Suppressor macrophage (primary cell): Measurements from ENCODE around the gene NCEH1.
"Not testable (repeated sequence)": the region's sequence is repeated elsewhere in the genome, so short reads cannot be mapped to it uniquely, and the experiment has no call there.

Source experiments
- DNase-seq, 4 experiments: peaks; one replicate each; pipeline ENCODE4 v3.0.0-alpha.2; 2020 to 2022

NCEH1 gene

DNA sequence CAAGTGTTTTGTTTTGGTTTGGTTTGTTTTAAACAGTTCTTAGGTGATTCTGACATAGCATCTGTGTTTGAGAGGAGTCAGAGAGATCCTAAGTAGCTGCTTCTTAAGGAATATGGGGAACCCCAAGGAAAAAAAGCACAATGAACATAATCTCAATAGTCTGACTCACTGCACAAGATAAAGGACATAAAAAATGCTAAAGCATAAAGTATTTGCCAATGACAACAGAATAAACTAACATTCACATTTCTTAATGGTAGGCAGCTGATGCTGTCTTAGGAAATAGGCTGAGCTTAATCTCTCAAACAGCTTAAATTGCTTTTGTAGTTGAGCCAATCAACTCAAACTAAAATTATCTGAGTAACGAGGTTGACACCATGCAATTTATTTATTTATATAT, 2.9 kb downstream of the NCEH1 start:
- DNase-seq: peak in 1 of 4 experiments; percentile 60

- DNase-seq: peak in 3 of 4 experiments; percentile 27 to 53 (median 50)
These were observed 3.8 kb downstream of the NCEH1 start for GRCh38 chr3:172707030-172707429.

DNA sequence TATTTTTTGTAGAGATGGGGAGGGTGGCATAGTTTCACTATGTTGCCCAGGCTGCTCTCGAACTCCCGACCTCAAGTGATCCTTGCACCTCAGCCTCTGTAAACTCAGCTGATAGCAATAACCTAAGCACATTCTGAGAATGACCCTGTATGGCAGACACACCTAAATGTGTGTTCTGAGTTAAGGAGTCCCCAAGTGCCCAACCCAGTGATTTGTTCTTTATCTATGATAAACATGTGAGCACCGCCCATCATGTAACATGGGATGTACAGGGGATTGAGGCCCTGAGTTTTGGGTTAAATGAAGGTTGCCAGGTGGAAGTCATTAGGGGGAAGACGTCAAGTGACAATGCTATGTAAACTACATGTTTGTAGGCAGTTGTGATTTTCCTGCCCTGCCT, 5.7 kb downstream of the NCEH1 start:
- no peak for DNase-seq

DNA sequence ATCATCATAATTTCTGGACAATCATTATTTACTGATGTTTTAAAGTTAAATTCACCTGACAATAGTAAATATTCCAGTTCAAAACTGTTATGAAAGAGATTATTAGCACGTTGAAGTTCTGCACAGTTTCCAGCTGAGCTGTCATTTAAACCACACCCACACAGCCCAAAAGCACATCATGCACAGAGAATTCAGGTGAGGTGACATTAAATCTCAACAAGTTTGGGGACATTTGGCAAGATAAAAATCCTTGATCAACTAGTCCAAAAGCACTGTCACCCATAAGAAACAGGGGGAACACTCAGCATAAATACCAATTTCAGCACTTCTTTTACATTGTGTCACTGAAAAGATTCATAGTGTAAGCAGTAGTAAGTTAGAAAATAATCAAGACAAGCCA, 6.9 kb downstream of the NCEH1 start:
- no peak for DNase-seq

DNA sequence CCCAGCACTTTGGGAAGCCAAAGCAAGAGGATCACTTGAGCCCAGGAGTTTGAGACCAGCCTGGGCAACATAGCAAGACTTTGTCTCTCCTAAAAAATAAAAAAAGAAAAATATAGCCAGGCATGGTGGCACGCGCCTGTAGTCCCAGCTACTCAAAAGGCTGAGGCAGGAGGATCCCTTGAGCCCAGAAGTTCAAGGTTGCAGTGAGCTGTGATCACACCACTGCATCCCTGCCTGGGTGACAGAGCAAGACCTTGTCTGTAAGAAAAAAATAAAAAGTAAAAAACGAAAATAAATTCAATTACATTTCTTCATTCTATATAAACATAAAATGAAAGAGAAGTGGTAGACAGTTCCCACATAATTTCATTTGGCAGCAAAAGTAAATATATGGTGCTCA, 8.1 kb downstream of the NCEH1 start:
- DNase-seq: not testable (repeated sequence)

- no peak for DNase-seq
These were observed 8.6 kb downstream of the NCEH1 start for GRCh38 chr3:172702256-172702655.

DNA sequence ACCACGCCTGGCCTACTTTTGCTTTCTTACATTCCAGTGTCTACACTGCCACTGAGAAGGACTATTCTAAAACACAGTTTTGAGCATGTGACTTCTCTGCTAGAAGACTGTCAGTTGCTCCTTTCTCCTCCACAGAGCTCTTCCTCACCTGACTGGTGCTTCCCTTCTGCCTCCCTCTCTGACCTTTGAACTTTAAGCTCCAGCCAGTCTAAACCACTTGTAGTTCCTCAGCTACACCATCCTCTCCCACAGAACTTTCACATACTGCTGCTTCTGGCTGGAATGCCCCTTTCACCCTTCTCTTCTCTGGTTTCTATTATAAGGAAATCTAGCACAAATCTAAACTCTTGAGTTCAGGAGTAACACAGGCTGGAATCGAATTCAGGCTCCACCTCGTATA, 9.1 kb downstream of the NCEH1 start:
- peak; percentile 58 to 81 (median 76) for DNase-seq

- DNase-seq: no peak
These were observed 9.9 kb downstream of the NCEH1 start for GRCh38 chr3:172700936-172701455.

GRCh38 chr3:172700256-172700655, 10.6 kb downstream of the NCEH1 start:
- peak; percentile 51 to 78 (median 66) for DNase-seq

GRCh38 chr3:172699031-172699430, 11.8 kb downstream of the NCEH1 start:
- DNase-seq: peak; percentile 69 to 93 (median 84)

DNA sequence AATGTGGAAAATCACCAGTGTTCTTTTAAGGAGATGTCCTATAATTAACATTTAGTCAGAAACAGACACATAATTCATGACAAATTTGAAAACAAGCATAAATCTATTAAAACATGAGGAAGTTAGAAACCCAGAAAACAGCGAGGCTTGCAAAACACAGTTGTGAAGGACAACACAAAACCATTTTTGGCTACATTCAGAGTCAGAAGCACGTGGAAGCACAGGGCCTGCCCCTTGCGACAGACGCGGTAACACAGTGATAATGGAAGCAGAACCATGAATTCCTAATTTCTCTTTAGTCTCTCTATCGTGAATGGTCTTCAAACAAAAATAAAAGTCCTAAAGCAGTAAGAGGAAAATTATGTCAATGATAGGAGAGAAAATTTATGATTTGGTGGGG, 12.2 kb downstream of the NCEH1 start:
- DNase-seq: peak; percentile 90 to 96 (median 93)

- DNase-seq: no peak
These were observed 13.3 kb downstream of the NCEH1 start for GRCh38 chr3:172697558-172697957.

DNA sequence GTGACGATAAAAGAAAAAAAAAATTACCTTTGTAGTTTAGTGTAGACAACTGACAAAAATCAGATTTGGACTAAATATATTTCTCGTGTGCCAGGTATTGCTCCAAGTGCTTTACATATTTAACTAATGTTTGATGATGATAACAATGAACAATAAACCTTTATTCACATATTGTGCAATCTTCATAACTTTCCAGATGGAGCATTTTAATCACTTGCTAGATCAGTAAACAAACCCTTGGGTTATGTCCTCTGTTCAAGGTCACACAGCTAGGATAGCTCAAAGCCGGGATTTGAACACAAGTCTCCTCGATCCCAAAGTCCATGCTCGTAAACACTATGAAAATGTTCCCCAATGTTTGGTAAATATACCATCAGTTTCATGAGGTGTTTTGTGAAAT, 14.5 kb downstream of the NCEH1 start:
- DNase-seq: no peak

- peak; percentile 32 to 61 (median 55) for DNase-seq
These were observed 16.2 kb downstream of the NCEH1 start for GRCh38 chr3:172694573-172695246.

DNA sequence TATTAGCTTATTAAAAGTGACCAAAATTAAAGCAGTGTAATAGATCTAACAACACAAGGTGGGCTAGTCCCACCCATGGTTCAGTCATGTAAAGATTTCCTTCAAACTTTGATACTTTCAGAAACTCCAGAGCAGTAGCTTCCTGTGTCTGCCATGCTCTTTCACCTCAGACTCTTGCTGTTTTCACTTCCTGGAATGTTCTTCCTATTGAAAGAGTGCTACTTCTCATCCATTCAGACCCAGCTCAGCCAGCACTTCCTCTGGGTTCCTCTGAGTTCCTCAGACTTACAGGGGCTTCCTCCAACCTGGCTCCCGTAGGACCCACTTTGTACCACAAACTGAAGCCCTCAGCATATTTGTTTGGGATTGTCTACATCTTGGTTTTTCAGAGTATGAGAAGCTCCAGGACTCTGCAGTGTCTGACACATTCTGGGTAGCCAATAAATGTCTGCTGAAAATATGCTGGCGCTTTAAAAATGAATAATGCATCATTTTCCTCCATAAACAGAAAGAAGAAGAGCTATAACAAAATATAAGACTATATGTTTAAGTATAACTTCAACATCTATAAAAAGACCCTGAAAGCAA, 18.0 kb downstream of the NCEH1 start:
- peak; percentile 23 to 67 (median 58) for DNase-seq

GRCh38 chr3:172690936-172691335, 19.9 kb downstream of the NCEH1 start:
- DNase-seq: no peak

DNA sequence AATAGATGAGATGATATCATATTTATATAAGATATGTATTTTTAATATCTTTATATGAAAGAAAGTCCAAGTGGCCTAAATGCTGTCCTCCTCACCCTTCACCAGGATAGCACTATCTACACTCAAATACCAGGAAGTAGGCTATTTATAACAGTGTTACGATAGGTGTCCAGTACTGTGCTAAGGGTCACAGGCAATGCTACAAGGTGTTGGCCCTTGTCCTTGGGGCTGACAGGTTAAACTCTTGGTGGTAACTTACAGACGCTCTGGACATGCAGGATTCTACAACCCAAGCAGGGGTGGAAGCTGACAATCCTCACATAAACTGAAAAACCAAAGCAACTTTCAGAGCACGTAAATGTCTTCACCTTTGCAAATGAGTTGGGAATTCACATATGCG, 22.3 kb downstream of the NCEH1 start:
- no peak for DNase-seq

DNA sequence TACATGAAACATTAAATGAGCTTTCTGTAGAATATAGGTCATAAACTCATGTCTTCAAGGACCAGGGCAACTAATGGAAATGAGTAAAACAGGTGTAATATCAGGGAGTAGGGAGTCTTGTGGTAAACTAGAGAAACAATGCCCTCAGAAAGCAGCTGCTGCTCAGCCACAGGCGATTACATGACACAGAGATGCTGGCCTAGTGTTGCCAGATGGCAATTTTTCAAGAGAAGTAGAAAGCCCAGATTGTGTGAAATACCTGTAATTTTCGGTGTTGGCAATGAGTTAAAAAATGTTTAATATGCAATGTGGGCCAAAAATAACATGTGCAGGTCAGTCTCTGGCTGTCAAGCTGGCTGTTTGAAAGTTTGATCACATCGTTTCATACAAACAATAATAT, 23.4 kb downstream of the NCEH1 start:
- no peak for DNase-seq

DNA sequence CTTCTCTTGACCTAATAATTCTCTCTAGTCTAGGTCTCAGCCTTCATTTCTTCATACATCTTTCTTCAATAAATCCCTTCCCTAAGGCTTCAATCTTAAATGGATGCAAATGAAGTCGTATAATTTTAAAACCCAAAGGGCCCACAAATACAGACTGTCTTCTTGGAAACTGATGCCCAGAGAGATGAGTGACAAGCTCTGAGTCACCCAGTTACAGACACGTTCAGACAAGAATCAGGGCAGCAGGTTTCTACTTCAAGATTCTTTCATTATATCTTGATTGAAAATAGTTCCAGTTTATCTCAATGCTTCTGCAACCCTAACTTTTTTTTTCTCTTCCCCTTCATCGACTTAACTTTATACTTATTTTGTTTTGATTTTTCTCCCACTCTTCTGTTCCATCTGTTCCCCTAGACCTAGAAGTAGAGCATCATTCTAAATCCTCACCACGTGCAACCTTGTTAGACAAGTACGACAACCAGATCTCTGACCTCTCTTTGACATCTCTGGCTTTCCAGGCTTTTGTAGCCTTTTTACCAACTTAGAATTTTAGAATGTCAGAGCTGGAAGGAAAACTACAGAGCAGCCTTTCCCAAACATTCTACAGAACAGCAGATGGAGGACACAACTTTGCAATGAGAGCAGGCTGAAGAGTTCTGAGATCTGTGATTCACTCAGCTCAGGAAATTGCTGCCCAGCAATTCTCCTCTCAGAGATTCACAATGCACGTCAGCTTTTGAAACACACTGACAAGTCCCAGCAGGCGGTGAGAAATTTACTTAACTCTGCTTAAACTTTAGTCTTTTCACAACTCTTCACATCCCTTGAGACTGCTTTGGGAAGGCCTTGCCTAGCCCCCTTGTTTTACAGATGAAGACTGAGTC, 25.3 kb downstream of the NCEH1 start:
- no peak for DNase-seq

DNA sequence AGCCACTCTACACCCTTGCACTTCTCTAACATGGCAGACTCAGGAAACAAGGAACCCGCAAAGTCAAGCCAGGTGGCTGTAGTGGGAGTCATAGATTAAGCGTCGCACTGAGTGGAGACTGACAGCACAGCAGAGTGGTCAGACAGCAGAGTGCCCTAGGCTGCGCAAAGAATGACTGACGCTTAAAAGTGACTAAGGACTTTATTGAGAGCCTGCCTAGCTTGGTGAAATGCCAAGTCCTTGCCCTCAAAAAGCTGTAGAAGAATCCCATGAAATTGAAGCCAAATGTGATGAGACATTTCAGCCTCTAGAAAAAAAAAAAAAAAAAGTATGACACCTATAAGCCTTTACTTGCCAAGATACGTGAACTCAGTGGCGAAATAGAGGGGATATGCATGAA, 30.2 kb downstream of the NCEH1 start:
- no peak for DNase-seq

- no peak for DNase-seq
These were observed 31.3 kb downstream of the NCEH1 start for GRCh38 chr3:172679599-172679998.

GRCh38 chr3:172678068-172678467, 32.8 kb downstream of the NCEH1 start:
- no peak for DNase-seq

DNA sequence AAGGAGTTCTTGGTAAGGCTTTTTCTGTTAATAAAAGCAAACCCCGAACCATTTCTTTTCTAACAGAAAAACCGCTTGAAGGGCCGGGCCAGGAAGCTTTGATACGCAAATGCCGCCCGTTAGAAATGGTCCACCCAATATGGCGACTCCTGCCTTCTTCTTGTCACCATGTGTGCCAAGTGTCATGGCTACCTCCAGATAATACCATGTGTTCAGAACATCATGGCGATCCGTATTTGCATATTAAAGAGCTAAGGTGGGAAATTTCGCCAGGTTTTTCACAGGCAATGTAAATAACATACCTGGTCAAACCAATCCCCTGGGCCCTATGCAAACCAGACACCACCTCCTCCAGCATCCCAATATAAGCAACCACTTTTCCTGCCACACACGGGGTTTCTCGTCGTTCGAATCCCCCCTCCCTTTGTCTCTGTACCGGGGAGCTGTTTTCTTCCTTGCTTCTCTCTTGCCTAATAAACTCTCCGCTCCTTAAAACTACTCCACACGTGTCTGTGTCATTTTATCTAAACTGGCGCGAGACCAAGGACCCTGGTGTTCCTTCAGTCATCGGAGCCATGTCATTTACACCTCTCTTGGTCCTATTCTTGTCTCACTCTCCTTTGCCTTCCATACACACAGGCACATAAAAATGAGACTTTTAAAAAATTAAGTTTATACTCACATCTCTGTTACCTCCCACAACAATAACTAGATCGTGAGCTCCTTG, 34.5 kb downstream of the NCEH1 start:
- no peak for DNase-seq
